Activated naive CD4-positive, alpha-beta T cell treated with anti-CD3 and anti-CD28 coated beads, Interleukin-2, amount 50 U/mL, for 24 hours (primary cell): ENCODE data around the gene DYNLT1.
"Not testable (repeated sequence)": the region's sequence is repeated elsewhere in the genome, so short reads cannot be mapped to it uniquely, and the experiment has no call there.

Source experiments
- H3K27ac Mint-ChIP-seq: one replicate; pipeline ENCODE4 v1.8.0; 2021; ENCODE audit warnings: mild to moderate bottlenecking, mixed read lengths
- H3K27me3 Mint-ChIP-seq: one replicate; pipeline ENCODE4 v1.8.0; 2021; ENCODE audit warnings: mixed read lengths
- H3K36me3 Mint-ChIP-seq: one replicate; pipeline ENCODE4 v1.8.0; 2021; ENCODE audit warnings: mixed read lengths
- H3K4me1 Mint-ChIP-seq: one replicate; pipeline ENCODE4 v1.8.0; 2021; ENCODE audit warnings: mixed read lengths
- H3K4me3 Mint-ChIP-seq: one replicate; pipeline ENCODE4 v1.8.0; 2021; ENCODE audit warnings: mild to moderate bottlenecking, mixed read lengths
- H3K9me3 Mint-ChIP-seq: one replicate; pipeline ENCODE4 v1.8.0; 2021; ENCODE audit warnings: mixed read lengths

The DYNLT1 gene

DNA sequence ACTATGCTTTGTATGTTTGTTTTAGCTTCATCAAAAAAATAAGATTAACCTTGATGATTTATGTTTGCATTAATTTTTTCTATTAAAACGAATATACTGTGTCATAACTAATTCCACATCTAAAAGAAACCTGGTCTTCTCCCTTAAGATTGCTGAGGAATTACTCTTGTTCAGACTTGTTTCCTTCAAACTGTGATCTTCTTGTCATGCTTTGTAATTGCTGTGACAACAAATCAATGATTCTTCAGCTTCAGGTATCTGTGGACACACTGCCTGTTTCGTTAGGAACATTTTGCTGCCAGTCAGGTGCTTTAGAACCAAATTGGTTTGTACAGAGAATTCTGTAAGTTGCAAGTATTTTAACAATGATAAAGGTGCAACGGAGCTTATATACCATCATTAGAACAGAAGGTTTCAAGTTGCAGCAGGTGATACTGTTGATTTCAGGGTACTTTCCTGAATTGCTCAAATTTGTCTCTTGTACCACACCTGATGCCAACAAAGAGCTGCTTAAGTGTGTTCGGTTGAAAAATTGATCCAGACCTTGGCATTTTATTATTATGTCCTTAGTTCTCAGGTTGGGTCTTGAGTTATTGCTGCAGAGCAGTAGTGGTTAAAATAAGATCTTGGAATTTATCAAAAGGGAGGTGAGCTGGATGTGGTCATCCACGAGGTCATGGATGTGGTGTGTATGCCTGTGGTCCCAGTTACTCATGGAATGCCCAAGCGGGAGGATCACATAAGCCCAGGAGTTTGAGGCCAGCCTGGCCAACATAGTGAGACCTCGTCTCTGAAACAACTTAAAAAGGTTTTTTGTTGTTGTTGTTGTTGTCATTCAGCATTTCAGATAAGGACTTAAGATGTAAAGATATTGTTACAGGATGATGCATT is 24.8 kb upstream of the DYNLT1 start:
- no peaks in the 10 kb centered on the region for H3K27me3 Mint-ChIP-seq
- H3K9me3 Mint-ChIP-seq: no peaks in the 10 kb centered on the region
- H3K4me1 Mint-ChIP-seq: peaks cover 19% of the 10 kb centered on the region
- no peak overlapping the region for H3K4me3 Mint-ChIP-seq
- peaks cover 16% of the 10 kb centered on the region for H3K36me3 Mint-ChIP-seq
- no peak overlapping the region for H3K27ac Mint-ChIP-seq

- Mint-ChIP-seq H3K27me3 (no peaks in the 10 kb centered on the region), H3K4me3 (no peak overlapping the region), H3K27ac (no peak overlapping the region), H3K36me3 (peaks cover 13% of the 10 kb centered on the region), H3K4me1 (peaks cover 14% of the 10 kb centered on the region), H3K9me3 (no peaks in the 10 kb centered on the region)
Measured at GRCh38 chr6:158668707-158669103, 24.2 kb upstream of the DYNLT1 start.

- peaks cover 18% of the 10 kb centered on the region for H3K36me3 Mint-ChIP-seq
- no peak overlapping the region for H3K4me3 Mint-ChIP-seq
- no peak overlapping the region for H3K27ac Mint-ChIP-seq
- H3K9me3 Mint-ChIP-seq: no peaks in the 10 kb centered on the region
- H3K27me3 Mint-ChIP-seq: no peaks in the 10 kb centered on the region
- peaks cover 24% of the 10 kb centered on the region for H3K4me1 Mint-ChIP-seq
Measured at GRCh38 chr6:158667360-158667981, 22.9 kb upstream of the DYNLT1 start.

DNA sequence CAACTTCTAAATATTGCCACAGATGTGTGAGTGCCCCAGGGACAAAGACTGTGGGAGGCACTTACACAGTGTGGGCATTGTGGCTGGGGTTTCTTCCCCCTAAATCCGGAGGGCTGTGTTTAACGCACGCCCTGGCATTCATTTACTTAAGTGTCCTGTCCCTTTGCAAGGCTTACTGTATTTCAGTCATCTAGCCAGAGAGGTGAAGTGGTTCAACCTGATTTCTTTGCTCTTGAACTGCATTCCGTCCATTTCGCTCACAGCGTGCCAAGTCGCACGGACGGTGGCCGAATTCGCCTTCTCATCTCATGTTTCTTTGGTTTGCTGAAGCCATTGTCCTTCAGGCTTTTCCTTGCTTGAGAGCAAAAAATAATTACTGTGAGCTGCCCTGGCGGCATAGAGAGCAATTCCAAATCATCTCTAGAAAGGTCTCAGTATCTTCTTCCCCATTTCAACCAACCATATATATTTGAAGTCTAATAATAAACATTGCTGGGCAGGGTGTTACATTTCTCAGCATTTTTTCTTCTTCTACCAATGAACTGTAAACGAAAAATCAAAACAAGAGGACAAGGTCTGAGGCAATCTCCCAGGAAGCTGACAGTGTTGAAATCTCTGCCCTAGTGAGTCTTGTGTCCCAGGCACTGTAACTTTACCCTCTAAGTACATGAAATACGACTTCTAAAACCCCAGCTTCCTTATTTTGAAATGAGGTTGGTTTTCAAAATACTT is 22.3 kb upstream of the DYNLT1 start:
- Mint-ChIP-seq H3K9me3 (no peaks in the 10 kb centered on the region), H3K36me3 (peaks cover 18% of the 10 kb centered on the region), H3K4me1 (peaks cover 30% of the 10 kb centered on the region), H3K4me3 (no peak overlapping the region), H3K27ac (no peak overlapping the region), H3K27me3 (no peaks in the 10 kb centered on the region)

- Mint-ChIP-seq H3K27ac (no peak overlapping the region), H3K9me3 (no peaks in the 10 kb centered on the region), H3K36me3 (peaks cover 18% of the 10 kb centered on the region), H3K4me3 (peak overlapping the region; percentile 33), H3K4me1 (peaks cover 39% of the 10 kb centered on the region), H3K27me3 (no peaks in the 10 kb centered on the region)
Measured at GRCh38 chr6:158665332-158665731, 20.8 kb upstream of the DYNLT1 start.

GRCh38 chr6:158663625-158664165 is 19.2 kb upstream of the DYNLT1 start:
- no peaks in the 10 kb centered on the region for H3K27me3 Mint-ChIP-seq
- peak overlapping the region; percentile 83 for H3K4me3 Mint-ChIP-seq
- no peak overlapping the region for H3K27ac Mint-ChIP-seq
- H3K9me3 Mint-ChIP-seq: no peaks in the 10 kb centered on the region
- peaks cover 46% of the 10 kb centered on the region for H3K4me1 Mint-ChIP-seq
- H3K36me3 Mint-ChIP-seq: peaks cover 16% of the 10 kb centered on the region

DNA sequence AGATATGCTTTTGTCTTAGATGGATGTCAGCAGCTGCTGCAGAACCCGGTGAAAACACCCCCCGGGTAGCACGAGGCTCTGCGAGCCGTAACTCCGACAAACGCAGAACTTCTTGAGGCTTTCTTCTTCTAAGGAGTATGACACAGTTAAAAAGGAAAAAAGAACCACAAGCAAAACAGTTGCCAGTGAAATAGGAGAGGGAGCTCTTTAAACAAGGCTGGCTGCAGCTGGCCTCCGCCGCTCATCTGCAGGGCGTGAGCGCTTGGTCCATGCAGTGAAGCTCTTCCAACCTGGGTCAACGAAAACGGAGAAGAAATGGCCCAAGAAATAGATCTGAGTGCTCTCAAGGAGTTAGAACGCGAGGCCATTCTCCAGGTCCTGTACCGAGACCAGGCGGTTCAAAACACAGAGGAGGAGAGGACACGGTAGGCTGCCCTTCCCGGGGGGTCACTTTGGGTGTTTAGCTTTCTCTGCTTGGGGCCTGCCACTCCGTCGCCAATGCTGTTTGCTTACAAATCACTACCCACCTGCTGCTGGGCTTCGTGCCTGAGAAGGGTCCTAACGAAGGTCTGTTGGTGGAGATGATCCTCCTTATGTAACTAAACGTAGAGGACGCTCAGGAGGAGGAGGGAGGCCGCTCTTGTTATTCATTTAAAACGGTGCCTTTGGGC is 18.5 kb upstream of the DYNLT1 start:
- peak overlapping the region; percentile 83 for H3K4me3 Mint-ChIP-seq
- H3K9me3 Mint-ChIP-seq: no peaks in the 10 kb centered on the region
- peak overlapping the region; percentile 91 for H3K27ac Mint-ChIP-seq
- peaks cover 42% of the 10 kb centered on the region for H3K4me1 Mint-ChIP-seq
- no peaks in the 10 kb centered on the region for H3K27me3 Mint-ChIP-seq
- H3K36me3 Mint-ChIP-seq: peaks cover 12% of the 10 kb centered on the region

GRCh38 chr6:158662607-158662953 is 18.0 kb upstream of the DYNLT1 start:
- peak overlapping the region; percentile 83 for H3K4me3 Mint-ChIP-seq
- H3K4me1 Mint-ChIP-seq: peaks cover 42% of the 10 kb centered on the region

DNA sequence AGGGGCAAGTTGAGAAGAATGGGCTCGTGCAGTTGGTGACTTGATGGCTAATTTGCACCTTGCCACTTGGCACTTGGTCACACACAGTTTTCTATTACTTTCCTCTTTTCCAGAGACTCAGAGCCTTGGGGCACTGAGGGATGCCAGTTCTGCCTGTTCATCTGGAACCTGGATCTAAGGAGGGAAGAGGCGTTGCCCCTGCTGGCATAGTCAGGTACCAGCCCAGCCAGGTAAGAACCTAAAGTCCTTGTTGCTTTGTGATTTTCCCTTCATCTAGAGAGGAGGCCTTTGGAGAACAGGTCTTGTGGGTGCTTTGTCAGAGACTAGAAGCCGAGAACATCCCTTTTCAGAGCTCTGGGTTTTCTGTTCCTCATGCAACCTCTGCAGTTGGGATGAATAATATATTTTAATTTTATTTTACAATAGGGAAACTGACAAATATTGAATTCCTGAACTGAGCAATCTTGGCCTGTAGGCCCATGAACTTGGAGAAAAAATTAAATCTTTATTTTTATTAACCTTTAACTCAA is 16.7 kb upstream of the DYNLT1 start:
- Mint-ChIP-seq H3K36me3 (peaks cover 5% of the 10 kb centered on the region), H3K27me3 (no peaks in the 10 kb centered on the region), H3K4me3 (no peak overlapping the region), H3K9me3 (no peaks in the 10 kb centered on the region), H3K4me1 (peaks cover 51% of the 10 kb centered on the region), H3K27ac (no peak overlapping the region)

More at GRCh38 chr6:158662607-158662953, 18.0 kb upstream of the DYNLT1 start:
- H3K9me3 Mint-ChIP-seq: no peaks in the 10 kb centered on the region
- no peak overlapping the region for H3K27ac Mint-ChIP-seq
- H3K27me3 Mint-ChIP-seq: no peaks in the 10 kb centered on the region
- H3K36me3 Mint-ChIP-seq: peaks cover 12% of the 10 kb centered on the region

- peaks cover 5% of the 10 kb centered on the region for H3K36me3 Mint-ChIP-seq
- peak overlapping the region; percentile 9 for H3K4me3 Mint-ChIP-seq
- H3K27ac Mint-ChIP-seq: peak overlapping the region; percentile 38
- no peaks in the 10 kb centered on the region for H3K27me3 Mint-ChIP-seq
- H3K9me3 Mint-ChIP-seq: no peaks in the 10 kb centered on the region
- peaks cover 60% of the 10 kb centered on the region for H3K4me1 Mint-ChIP-seq
Measured at GRCh38 chr6:158660333-158660754, 15.8 kb upstream of the DYNLT1 start.

DNA sequence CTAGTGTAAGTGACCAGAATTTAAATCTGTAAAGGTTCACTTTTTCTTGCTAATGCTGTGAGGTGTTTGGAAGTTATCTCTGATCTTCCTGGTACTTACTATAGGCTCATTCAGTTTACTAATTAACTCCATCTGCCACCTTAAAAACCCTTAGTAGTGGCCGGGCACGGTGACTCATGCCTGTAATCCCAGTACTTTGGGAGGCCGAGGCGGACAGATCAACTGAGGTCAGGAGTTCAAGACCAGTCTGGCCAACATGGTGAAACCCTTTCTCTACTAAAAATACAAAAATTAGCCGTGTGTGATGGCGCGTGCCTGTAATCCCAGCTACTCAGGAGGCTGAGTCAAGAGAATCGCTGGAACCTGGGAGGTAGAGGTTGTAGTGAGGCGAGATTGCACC is 12.4 kb upstream of the DYNLT1 start:
- not testable (repeated sequence) for H3K36me3 Mint-ChIP-seq, H3K9me3 Mint-ChIP-seq, H3K4me3 Mint-ChIP-seq, H3K27me3 Mint-ChIP-seq, H3K27ac Mint-ChIP-seq
- peaks cover 67% of the 10 kb centered on the region for H3K4me1 Mint-ChIP-seq

GRCh38 chr6:158655569-158656450 is 11.3 kb upstream of the DYNLT1 start:
- H3K27ac Mint-ChIP-seq: peak overlapping the region; percentile 96
- no peaks in the 10 kb centered on the region for H3K9me3 Mint-ChIP-seq
- peaks cover 2% of the 10 kb centered on the region for H3K36me3 Mint-ChIP-seq
- H3K4me1 Mint-ChIP-seq: peaks cover 65% of the 10 kb centered on the region
- H3K27me3 Mint-ChIP-seq: no peaks in the 10 kb centered on the region
- peak overlapping the region; percentile 80 for H3K4me3 Mint-ChIP-seq

DNA sequence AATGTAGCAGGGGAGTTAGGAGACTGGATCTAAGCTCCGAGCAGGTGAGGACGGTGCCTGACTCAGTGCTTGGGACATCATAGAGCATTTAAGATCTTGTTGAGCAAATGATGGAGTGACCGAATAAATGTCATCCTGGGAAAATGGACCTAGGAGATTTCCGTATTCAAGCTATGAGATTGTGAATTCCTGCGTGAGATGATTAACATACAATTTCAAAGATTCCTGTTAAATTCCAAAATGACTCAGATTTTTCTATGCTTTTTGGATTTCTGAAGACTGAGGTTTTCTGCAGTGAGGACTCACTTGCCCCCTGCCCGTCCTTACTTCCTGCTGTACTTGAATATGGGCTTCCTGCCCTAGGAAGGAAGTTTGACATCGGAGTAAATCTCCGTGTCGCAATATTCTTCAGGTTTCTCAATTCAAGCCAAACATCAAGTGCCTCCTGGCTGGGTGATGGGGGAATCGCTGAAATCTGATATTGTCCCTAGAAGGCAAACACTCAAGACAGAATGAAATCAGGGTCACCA is 10.5 kb upstream of the DYNLT1 start:
- Mint-ChIP-seq H3K4me3 (peak overlapping the region; percentile 80), H3K36me3 (peaks cover 2% of the 10 kb centered on the region), H3K9me3 (no peaks in the 10 kb centered on the region), H3K27me3 (no peaks in the 10 kb centered on the region), H3K4me1 (peaks cover 63% of the 10 kb centered on the region), H3K27ac (peak overlapping the region; percentile 96)

- no peaks in the 10 kb centered on the region for H3K9me3 Mint-ChIP-seq
- no peaks in the 10 kb centered on the region for H3K27me3 Mint-ChIP-seq
- peak overlapping the region; percentile 96 for H3K27ac Mint-ChIP-seq
- peaks cover 63% of the 10 kb centered on the region for H3K4me1 Mint-ChIP-seq
- peak overlapping the region; percentile 80 for H3K4me3 Mint-ChIP-seq
- peaks cover 2% of the 10 kb centered on the region for H3K36me3 Mint-ChIP-seq
Measured at GRCh38 chr6:158654498-158654897, 10.0 kb upstream of the DYNLT1 start.
